ENCODE measurements around the gene MED9.

Gene MED9

DNA sequence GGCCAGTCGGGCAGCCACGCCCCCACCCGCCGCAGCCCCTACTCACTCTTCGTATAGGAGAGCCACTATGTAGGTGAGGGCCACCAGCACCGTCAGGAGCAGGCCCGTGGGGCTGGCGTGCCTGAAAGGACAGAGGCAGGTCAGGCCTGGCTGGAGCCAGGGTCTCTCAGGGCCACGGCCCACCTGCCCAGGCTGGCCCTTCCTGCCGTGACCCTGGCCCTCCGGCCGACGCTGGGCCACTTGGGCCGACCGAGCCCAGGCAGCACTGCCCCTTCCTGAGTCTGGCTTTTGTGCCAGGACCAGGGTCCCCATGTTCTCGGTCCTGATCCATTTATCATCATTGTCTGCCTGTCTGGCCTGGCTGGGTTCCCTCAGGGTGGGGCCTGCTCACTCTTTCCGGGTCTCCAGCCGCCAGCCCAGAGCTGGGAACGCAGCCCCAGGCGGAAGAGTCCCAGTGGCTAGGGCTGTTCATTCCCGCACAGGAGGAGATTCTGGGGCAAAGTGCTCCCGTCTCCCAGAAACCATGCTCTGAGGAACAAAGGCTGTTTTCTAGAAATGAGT is 29.5 kb downstream of the MED9 start:
- DNase-seq: no peak

GRCh38 chr17:17506893-17507464 is 30.2 kb downstream of the MED9 start:
- no peak for DNase-seq

- DNase-seq: no peak
These were observed 30.7 kb downstream of the MED9 start for GRCh38 chr17:17507465-17508011.

GRCh38 chr17:17508019-17508535 is 31.3 kb downstream of the MED9 start:
- DNase-seq: no peak

DNA sequence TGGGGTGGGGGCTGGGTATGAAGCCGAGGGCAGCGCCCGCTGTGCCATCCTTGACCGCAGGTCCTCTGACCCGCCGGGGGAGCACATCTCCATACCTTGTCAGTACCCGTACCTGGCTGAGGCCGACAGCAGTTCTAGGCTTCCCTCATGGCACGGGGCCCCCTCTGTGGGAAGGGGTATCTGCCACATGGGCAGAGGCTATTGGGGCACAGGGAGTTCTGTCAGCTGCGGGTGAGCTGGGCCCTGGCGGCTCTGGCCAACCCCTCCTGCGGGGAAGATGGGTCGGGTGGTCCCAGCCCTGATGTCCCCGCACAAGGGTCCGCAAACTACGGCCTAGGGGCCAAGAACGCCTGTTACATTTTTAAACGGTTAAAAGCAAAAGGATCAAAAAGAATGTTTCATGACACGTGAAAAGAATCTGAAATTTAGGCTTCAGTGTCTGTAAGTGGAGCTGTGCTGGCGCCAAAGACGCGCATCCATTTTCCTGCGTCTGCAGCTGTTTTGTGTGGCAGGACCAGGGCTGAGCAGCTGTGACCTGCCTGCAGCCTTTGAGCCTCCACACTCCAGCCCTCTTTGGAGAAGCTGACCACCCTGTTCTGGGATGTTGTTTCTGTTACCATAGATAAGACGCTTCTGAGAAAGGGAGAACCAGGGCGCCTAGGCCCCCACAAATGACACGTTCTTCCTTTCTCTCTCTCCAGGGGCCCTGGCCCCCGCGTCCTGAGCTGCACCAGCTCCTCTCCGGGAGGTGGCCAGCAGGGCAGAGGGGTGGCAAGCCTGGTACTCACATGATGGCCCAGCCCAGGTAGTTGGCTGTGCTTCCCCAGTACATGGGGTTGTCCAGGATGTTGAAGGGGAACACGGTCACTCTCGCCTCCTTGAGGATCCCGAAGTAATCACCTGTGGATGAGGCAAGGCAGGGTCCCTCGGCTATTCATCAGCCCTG is 32.1 kb downstream of the MED9 start:
- no peak for DNase-seq

DNA sequence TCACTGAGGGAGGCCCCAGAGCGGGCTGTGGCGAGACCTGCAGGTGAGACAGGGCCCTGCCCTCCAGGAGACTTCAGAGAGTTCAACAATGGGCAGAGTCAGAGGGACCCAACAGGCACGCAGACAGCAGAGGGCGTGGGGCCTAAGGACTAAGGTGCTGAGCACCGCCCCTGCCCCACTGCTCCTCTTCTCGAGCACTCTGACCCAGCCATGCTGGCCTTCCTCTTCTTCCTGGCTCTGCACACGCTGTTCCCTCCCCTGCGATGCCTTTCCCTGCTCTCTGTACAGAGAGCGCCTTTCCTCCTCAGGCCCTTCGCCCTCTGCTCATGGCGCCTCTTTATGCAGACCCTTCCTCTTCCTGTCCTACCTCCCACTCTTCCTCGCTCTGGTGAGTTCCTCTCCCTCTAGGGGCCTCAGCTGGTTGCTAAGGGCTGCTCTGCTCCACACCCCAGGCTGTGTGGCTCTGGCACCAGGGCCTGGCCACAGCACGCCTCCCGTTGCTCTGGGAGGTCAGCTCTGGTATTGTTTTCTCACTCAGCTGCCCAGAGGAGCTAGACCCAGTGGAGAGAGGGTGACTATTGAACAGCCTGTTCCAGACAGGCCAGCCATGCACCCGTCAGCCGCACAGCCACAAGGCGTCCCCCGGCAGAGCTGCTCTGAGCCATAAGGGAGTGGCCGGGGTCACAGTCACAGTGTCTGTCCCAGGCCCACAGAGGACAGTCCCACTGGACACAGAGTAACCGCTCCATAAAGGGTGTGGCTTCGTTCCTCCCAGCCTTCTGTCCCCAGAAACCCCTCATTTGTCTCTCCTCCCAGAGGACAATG is 33.0 kb downstream of the MED9 start:
- no peak for DNase-seq

- no peak for DNase-seq
These were observed 33.9 kb downstream of the MED9 start for GRCh38 chr17:17510456-17511292.

DNA sequence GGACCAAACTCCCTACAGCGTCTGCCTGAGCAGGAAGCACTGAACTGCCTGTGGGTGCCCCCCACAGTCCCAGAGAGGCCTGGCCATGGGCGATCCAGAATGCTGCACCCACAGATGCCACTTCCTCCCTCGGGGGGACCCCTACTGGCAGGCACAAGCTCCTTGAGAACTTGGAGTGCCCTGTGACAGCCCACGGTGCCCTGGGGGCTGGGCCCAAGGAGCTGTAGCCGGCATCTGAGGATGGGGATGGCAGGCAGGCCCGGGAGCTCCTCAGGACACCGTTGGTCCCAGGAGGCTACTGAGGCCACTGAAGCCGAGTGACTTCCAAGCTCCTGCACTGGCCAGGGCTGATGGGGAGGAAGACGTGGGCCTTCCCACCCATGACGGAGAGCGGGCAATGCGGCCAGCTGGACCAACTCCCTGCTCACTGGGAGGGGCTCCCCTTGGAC is 34.5 kb downstream of the MED9 start:
- no peak for DNase-seq

DNA sequence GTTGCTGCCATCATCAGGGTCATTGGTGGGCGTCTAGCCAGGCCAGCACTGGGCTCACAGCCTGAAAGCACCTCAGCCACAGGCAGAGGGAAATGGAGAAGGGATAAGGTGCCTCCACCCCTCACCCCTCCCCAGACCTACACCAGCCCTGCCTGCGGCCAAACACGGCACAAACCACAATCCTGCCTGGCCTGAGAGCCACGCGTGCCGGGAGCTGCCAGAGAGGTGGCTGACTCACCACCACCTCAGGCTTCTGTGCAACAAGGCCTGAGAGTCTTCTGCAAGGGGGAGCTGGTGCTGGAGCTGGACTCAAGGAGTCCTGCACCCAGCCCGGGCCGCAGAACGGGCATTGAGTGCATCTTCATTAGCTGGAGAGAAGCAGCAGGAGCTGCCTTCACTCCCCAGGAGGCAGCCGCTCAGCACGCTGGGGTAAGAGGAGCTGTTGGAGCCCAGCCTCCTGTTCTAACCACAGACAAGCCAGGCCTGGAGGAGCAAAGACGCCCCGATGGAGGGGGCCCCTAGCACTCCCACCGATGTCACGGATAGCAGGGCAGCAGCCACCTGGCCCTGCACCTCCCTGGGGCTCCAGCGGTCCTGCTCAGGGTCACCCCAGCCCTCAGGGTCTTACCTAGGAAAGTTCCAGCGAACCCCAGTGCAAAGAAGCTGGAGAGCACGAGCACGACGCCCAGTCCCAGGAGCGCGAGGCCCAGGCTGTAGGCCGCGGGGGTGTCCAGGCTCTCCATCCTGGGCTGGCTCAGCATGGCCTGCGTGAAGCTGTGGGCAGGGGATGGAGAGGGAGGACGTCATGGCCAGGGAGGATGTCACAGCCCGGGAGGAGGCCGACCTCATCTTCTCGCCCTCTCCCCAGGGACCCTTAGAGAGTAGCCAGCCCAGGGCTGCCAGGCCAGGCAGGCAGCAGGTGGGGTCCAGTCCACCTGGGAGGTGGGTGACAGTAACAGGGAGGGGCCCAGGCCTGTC is 35.4 kb downstream of the MED9 start:
- DNase-seq: no peak

DNA sequence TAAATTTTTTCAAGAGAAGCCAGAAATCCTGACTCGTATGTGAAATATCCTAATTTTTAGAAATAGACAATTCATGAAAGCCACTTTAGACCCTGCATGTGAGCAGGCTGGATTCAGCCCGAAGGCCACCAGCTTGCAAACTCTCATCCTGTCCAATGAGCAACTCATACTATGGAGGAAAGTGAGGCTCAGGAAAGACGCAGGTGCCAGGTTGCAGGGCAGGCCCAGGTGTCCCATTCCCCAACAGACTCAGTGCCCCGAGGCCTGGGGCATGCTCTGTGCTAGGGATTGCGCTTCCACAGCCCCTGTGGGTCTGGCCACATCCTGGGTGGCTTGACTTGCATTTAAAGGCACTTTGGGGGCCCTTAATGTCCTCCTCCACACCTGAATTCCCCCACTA is 36.1 kb downstream of the MED9 start:
- DNase-seq: no peak

GRCh38 chr17:17513626-17514025 is 36.8 kb downstream of the MED9 start:
- DNase-seq: no peak

GRCh38 chr17:17514361-17514992 is 37.7 kb downstream of the MED9 start:
- DNase-seq: no peak

- no peak for DNase-seq
These were observed 38.5 kb downstream of the MED9 start for GRCh38 chr17:17514993-17515933.

GRCh38 chr17:17515934-17516930 is 39.4 kb downstream of the MED9 start:
- no peak for DNase-seq

DNA sequence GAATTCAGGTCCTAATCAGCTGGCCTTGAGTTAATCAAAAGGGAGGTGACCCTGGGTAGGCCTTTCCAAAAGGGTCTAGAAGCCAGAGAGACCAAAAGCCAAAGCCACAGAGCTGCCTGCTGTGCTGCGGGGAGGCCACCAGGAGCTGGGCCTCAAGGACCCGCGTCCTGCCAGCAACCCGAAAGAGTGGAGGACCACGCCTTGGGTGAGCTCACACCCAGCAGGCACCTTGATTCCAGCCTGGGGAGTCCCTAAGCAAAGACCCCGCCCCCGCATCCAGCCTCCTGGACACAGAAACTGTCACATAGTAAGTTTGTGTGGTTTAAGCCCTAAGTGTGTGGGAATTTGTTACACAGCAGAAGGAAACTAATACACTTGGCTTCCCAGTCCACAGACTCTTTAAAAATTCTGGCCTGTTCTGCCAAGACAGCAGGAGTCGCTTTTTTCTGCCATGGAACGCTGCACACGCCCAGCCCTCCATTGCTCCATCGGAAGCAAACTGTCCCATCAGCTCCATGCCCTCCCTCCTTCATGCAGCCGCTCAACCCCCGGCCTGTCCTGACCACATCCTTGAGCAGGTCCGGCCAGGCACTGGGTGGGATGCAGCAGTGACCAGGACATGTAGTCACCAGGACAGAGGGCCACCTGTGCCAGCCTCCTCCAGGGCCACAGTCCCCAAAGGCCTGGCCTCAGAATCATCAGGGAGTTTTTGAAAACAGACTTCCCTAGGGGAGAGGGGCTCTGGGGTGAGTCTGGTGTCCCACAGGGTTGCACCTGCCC is 40.3 kb downstream of the MED9 start:
- no peak for DNase-seq

GRCh38 chr17:17518014-17518413 is 41.2 kb downstream of the MED9 start:
- DNase-seq: no peak

GRCh38 chr17:17518951-17519350 is 42.2 kb downstream of the MED9 start:
- DNase-seq: no peak

All from CD4-positive, alpha-beta T cell treated with Interleukin-4 for 4 hours (primary cell).